ENCODE measurements around the gene THG1L.

The THG1L gene

DNA sequence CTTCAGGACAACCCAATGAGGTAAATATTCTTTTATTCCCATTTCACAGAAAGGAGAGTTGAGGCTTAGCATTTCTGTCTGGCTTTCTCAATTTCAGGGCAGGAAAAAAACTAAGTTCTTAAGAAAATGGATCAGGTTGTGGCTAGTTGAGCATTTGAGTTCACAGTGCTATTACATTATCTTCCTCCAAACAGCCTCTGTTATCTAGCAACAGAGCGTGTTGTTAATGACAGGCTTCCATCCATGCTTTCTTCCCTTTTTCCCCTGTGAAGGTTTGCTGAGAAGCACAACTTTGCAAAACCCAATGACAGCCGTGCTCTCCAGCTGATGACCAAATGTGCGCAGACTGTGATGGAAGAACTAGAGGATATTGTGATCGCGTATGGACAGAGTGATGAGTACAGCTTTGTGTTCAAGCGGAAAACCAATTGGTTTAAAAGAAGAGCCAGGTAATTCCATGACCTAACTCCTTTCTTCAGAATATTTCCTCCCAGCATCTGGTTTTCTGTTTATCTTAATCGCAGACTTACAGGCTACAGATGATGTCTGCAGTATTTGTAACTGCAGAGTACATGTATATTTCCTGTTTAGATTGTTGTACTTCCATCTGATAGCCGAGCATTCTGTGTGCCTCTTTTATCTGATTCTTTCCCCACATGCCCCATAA is 1.5 kb downstream of the THG1L start:
- H3K4me3 ChIP-seq (ENCODE audit: low read length), result no peak overlapping the region
- DNase-seq (ENCODE audit: low read depth), result no peak
- TF ChIP-seq CTCF (conservative IDR thresholded peaks at IDR 0.05; ENCODE audit: low read depth, low read length), result no peak

DNA sequence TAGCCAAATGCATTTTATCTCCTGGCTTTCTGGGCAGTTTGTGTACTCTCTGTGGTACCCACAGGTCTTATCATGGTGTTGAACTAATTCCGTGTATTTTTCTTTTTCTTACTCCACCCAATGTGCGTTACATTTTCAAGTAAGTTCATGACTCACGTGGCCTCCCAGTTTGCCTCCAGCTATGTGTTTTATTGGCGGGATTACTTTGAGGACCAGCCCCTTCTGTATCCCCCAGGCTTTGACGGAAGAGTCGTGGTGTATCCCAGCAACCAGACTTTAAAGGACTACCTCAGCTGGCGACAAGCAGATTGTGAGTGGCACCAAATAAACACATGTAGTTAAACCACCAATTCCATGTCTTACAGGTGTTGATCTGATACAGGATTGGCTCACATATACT is 3.2 kb downstream of the THG1L start:
- DNase-seq (ENCODE audit: low read depth), result no peak
- no peak for TF ChIP-seq CTCF (conservative IDR thresholded peaks at IDR 0.05; ENCODE audit: low read depth, low read length)
- H3K4me3 ChIP-seq (ENCODE audit: low read length), result no peak overlapping the region

GRCh38 chr5:157735991-157736390 is 4.8 kb downstream of the THG1L start:
- no peak for TF ChIP-seq CTCF (conservative IDR thresholded peaks at IDR 0.05; ENCODE audit: low read depth, low read length)
- no peak for DNase-seq (ENCODE audit: low read depth)
- H3K4me3 ChIP-seq (ENCODE audit: low read length), result no peak overlapping the region

- no peak for DNase-seq (ENCODE audit: low read depth)
- H3K4me3 ChIP-seq (ENCODE audit: low read length), result no peak overlapping the region
- no peak for TF ChIP-seq CTCF (conservative IDR thresholded peaks at IDR 0.05; ENCODE audit: low read depth, low read length)
Observed at GRCh38 chr5:157739388-157740228, 8.4 kb downstream of the THG1L start.

GRCh38 chr5:157740229-157740610 is 9.0 kb downstream of the THG1L start:
- no peak for DNase-seq (ENCODE audit: low read depth)

GRCh38 chr5:157741131-157741530 is 9.9 kb downstream of the THG1L start:
- DNase-seq (ENCODE audit: low read depth), result no peak
- TF ChIP-seq CTCF (conservative IDR thresholded peaks at IDR 0.05; ENCODE audit: low read depth, low read length), result no peak
- no peak overlapping the region for H3K4me3 ChIP-seq (ENCODE audit: low read length)

More at GRCh38 chr5:157740229-157740610, 9.0 kb downstream of the THG1L start:
- TF ChIP-seq CTCF (conservative IDR thresholded peaks at IDR 0.05; ENCODE audit: low read depth, low read length), result peak; percentile 68
- no peak overlapping the region for H3K4me3 ChIP-seq (ENCODE audit: low read length)

Measured in retinal pigment epithelial cell (primary cell).